Measurements from ENCODE around the gene EXOSC7.
"Not testable (repeated sequence)": the region's sequence is repeated elsewhere in the genome, so short reads cannot be mapped to it uniquely, and the experiment has no call there.

GRCh38 chr3:45053805-45054195 lies 77.8 kb downstream of the EXOSC7 start:
- not testable (repeated sequence) for TF ChIP-seq CTCF (IDR thresholded peaks at IDR 0.05); ZFX (IDR thresholded peaks at IDR 0.05; ENCODE audit: borderline replicate concordance)
